ENCODE data around the gene DNASE1L1.

Gene DNASE1L1

GRCh38 chrX:154380153-154380552 lies 28.9 kb downstream of the DNASE1L1 start:
- Histone ChIP-seq H3K36me3 (peaks cover 0 to 10% (median 0%) of the 10 kb centered on the region in 3 donors), H3K27ac (peak overlapping the region; percentile 97 to 100), H3K4me1 (peaks cover 0 to 50% (median 24%) of the 10 kb centered on the region in 4 donors), H3K27me3 (no peaks in the 10 kb centered on the region), H3K4me3 (peak overlapping the region; percentile 87 to 93), H3K9me3 (no peaks in the 10 kb centered on the region)
- intact Hi-C loops (cut with DNase I; ENCODE audit: low total_unique reads) = no loop called here
- TF ChIP-seq CTCF (IDR thresholded peaks at IDR 0.05) = no peak
- DNase-seq = peak in 1 of 2 donors; percentile 68

- peaks cover 0 to 49% (median 23%) of the 10 kb centered on the region in 4 donors for H3K4me1 ChIP-seq
- H3K27me3 ChIP-seq = no peaks in the 10 kb centered on the region
- H3K9me3 ChIP-seq = no peaks in the 10 kb centered on the region
- peaks cover 0 to 10% (median 0%) of the 10 kb centered on the region in 3 donors for H3K36me3 ChIP-seq
- H3K27ac ChIP-seq = peak overlapping the region; percentile 97 to 100
- no peak for DNase-seq
- intact Hi-C loops (cut with DNase I; ENCODE audit: low total_unique reads) = no loop called here
- TF ChIP-seq CTCF (IDR thresholded peaks at IDR 0.05) = no peak
- H3K4me3 ChIP-seq = peak overlapping the region; percentile 87 to 93
Measured at GRCh38 chrX:154379569-154379951, 29.5 kb downstream of the DNASE1L1 start.

- Histone ChIP-seq H3K4me3 (peak within 1 kb of the TSS; percentile 87 to 93), H3K36me3 (peaks cover 0 to 10% (median 0%) of the 10 kb centered on the region in 3 donors), H3K27me3 (no peaks in the 10 kb centered on the region), H3K27ac (peak within 1 kb of the TSS; percentile 97 to 100), H3K9me3 (no peaks in the 10 kb centered on the region), H3K4me1 (peaks cover 0 to 43% (median 18%) of the 10 kb centered on the region in 4 donors)
- DNase-seq = peak; percentile 97
- TF ChIP-seq CTCF (IDR thresholded peaks at IDR 0.05) = peak in 1 of 2 experiments; percentile 36
- intact Hi-C loops (cut with DNase I; ENCODE audit: low total_unique reads) = no loop called here
Measured at GRCh38 chrX:154378799-154379568, 30.1 kb downstream of the DNASE1L1 start, which contains the start of gene EMD. Gene EMD (plus strand): TSS chrX:154379295. CDS start chrX:154379485, 190 bp downstream.

- intact Hi-C loops (cut with DNase I; ENCODE audit: low total_unique reads) = no loop called here
- peaks cover 0 to 10% (median 0%) of the 10 kb centered on the region in 3 donors for H3K36me3 ChIP-seq
- peaks cover 0 to 36% (median 18%) of the 10 kb centered on the region in 4 donors for H3K4me1 ChIP-seq
- peak; percentile 63 to 98 for DNase-seq
- no peaks in the 10 kb centered on the region for H3K9me3 ChIP-seq
- H3K27me3 ChIP-seq = no peaks in the 10 kb centered on the region
- H3K4me3 ChIP-seq = peak overlapping the region; percentile 64 to 69
- TF ChIP-seq CTCF (IDR thresholded peaks at IDR 0.05) = no peak
- H3K27ac ChIP-seq = peak overlapping the region; percentile 96 to 98
Measured at GRCh38 chrX:154378059-154378798, 30.8 kb downstream of the DNASE1L1 start.

GRCh38 chrX:154376774-154377173 lies 32.3 kb downstream of the DNASE1L1 start:
- no peaks in the 10 kb centered on the region for H3K9me3 ChIP-seq
- H3K4me1 ChIP-seq = peaks cover 0 to 33% (median 18%) of the 10 kb centered on the region in 4 donors
- DNase-seq = peak in 1 of 2 donors; percentile 85
- no peak for TF ChIP-seq CTCF (IDR thresholded peaks at IDR 0.05)
- intact Hi-C loops (cut with DNase I; ENCODE audit: low total_unique reads) = no loop called here
- H3K36me3 ChIP-seq = peaks cover 0 to 7% (median 5%) of the 10 kb centered on the region in 3 donors
- H3K4me3 ChIP-seq = no peak overlapping the region
- peak overlapping the region; percentile 96 to 98 for H3K27ac ChIP-seq
- no peaks in the 10 kb centered on the region for H3K27me3 ChIP-seq

Measured in tibial artery (tissue), 4 donors.